CD4-positive, alpha-beta T cell treated with Interferon alpha-2 for 1 hour (primary cell): ENCODE results near the gene AMBN.

Experiments used
- DNase-seq, 2 donors: peaks; one replicate each; pipeline ENCODE4 v3.0.0-alpha.2; 2020 to 2022

AMBN gene

GRCh38 chr4:70591955-70592582 is at the start of gene AMBN:
TSS of gene AMBN (plus strand) at chr4:70592256. CDS start at chr4:70592359, 103 bp downstream.
- DNase-seq = no peak

- no peak for DNase-seq
Observed at GRCh38 chr4:70544279-70544868, 47.7 kb upstream of the AMBN start.

GRCh38 chr4:70556856-70557255 is 35.2 kb upstream of the AMBN start:
- no peak for DNase-seq

DNA sequence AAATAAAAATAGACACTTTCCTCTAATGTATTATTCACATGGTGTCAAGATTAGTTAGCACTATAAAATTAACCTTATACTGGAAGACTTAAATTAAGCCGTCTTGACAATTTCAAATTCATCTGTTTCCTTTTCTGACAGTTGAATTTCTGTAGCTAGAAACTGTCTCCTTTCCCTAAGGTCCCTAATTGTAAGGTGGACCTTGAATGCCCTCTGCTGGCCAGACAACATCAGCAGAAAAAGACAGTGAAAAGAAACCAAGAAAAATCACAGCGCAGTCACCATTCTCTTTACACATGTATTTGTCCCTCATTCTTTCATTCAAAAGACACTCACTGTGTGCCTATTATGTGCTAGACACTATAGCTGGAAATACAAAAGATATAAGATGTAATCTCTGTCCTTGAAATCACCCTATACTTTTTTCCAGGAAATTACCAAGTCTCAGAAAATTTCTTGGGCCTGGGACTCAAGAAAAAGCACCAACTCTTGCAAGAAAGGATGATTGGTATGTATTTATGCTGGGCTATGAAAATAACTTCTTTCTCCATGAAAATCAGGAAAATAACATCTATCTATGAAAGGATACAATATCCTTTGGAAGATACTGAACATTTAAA is 32.7 kb upstream of the AMBN start:
- peak; percentile 4 to 44 for DNase-seq

DNA sequence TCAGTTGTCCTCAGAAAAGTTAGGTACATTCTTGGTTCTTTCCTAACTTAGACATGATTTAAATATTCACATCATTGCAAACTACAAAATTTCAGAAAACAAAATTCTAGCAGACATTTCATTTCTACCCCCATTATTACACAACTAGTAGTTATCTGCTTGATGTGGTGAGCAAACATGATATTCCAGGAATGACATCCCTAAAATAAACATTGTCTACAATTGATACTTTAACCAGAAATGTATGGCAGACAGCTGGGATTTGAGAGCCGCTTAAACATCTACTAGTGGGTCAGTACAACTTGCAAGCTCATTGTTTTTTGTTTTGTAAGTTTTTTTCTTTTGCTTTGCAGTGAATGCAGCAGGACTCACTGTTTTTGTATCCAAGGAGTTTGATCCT is 32.1 kb upstream of the AMBN start:
- DNase-seq = no peak

GRCh38 chr4:70564033-70564432 is 28.0 kb upstream of the AMBN start:
- DNase-seq = no peak

- no peak for DNase-seq
Observed at GRCh38 chr4:70570796-70571195, 21.3 kb upstream of the AMBN start.

DNA sequence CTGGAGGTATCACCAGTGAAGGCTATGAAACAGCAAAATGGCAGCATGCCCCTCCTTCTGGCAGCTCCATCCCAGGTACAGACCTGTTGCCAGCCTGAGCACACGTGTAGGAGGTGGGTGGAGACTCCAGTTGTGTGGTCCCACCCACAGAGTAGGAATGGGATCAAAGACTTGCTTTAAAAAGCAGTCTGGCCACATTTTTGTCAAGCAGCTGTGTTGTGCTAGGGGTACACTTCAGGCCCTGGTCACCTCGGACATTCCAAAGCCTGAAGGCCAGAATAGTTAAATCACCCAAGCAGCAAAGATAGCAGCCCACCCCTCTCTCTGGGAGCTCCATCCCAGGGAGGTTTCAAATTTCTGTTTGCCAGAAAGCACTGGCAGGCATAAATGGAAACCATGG is 20.3 kb upstream of the AMBN start:
- DNase-seq = no peak

GRCh38 chr4:70575964-70576363 is 16.1 kb upstream of the AMBN start:
- DNase-seq = no peak

DNA sequence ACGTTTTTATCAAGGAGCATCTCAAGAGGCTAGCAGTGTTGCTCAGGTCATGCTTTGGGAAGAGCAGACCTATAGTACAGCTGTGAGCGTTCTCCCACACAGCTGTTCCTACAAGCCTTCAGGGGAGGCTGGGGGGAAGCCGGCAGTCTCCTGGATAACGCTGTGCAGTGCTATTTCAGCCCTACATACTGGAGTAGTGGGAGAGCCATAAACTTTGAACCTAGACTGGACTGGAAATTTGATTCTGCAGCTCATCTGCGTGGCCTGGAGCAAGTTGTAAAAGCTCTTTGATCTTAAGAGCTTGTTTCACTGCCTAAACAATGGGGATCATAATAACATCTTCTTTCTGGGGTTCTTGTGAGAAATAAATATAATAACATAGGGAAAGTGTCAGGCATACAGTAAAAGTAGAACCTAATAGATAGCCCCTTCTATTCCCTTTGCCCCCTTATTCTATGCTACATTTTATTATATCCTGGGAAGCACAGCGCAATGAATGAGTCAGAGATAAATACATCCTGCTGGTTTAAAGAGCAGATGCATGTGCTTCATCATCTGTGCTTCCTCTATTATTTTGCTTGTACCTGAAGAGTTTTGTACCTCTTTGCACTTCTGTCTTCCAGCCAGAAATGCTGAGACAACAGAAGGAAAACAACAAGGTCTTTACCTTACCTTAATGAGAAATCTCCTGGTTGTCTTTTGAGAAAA is 14.7 kb upstream of the AMBN start:
- DNase-seq = no peak

DNA sequence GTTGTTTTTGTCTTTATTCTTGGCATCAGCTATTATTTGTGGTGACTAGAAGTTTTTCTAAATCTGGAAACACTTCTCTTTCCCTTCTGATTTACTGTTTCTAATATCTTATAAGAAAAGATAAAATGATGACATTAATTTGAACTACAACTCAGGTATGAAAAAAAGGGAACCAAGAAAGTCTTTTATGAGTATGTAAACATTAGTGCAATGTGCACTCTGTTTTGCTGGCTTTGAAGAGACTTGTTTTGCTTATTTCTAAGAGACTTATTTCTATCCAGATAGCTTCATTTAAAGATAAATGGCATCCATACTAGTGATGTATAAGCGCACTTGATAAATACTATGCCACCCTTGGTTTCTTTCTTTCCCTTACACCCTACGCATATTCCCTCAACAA is 10.1 kb upstream of the AMBN start:
- no peak for DNase-seq

- no peak for DNase-seq
Observed at GRCh38 chr4:70583952-70584834, 7.9 kb upstream of the AMBN start.

GRCh38 chr4:70586841-70587240 is 5.2 kb upstream of the AMBN start:
- no peak for DNase-seq

- no peak for DNase-seq
Observed at GRCh38 chr4:70589785-70590184, 2.3 kb upstream of the AMBN start.

DNA sequence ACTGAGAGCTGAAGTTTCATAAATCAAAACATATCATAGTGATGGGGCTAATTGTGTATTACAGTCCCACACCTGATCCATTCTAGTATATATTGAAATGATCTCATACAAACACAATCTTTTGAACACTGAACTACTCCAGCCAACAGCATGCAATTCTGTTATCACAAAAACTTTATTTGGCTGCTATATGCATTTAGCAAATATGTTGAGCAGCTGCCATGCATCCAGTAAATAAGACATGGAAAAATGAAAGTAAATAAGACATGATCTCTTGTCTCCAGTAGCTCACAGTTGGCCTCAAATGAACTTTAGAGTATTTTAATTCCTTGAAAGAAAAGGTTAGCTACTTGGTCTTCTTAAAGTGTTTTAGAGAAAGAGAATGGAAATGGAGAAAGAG is 2.1 kb downstream of the AMBN start:
- DNase-seq = no peak

GRCh38 chr4:70600305-70600704 is 8.2 kb downstream of the AMBN start:
- no peak for DNase-seq

DNA sequence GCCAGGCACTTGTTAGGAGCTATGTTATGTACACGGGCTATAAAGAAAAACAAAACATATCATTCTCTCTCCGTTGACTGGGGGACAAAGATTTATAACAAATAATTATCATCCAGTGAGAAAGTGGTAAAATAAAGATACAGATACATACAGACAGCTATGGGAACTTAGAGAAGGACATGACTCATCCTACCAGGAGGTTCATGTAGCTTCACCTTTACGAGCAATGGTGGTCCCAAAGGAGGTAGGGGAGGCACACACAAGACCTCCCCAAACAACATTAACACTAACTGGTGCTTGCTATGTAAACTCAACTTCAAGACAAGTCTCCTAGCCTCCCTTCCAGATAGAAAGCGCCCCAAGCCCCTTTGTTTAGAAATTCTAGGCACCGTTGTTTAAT is 8.9 kb downstream of the AMBN start:
- DNase-seq = no peak

GRCh38 chr4:70601422-70602039 is 9.5 kb downstream of the AMBN start:
- peak; percentile 68 to 74 for DNase-seq

DNA sequence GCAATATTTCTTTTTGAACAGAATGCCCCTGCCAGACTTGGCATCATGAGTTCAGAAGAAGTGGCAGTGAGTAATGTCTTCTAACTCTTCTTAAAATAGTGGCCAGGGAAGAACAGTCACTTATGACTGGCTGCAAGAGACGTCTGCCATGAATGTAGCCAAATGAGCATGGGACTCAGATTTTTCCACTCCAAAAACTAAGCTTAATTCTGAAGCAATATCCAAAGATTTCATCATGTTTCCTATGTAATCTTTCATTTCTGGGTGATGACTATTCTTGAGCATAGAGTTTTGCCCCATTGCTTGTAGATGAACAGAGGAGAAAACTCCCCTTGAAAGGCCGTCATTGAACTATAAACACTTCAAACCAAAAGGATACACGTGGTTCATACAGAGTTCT is 11.8 kb downstream of the AMBN start:
- no peak for DNase-seq

DNA sequence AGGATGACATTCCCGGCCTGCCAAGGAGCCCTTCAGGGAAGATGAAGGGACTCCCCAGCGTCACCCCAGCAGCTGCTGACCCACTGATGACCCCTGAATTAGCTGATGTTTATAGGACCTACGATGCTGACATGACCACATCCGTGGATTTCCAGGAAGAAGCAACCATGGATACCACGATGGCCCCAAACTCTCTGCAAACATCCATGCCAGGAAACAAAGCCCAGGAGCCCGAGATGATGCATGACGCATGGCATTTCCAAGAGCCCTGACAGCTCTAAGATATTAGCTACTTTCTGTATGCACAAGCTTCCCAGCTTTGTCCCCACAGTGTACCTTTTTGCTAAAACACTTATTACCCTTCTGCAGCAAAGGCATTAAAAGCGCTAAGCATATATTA is 14.4 kb downstream of the AMBN start:
- no peak for DNase-seq

- DNase-seq = no peak
Observed at GRCh38 chr4:70607334-70607853, 15.3 kb downstream of the AMBN start.

GRCh38 chr4:70608324-70608723 is 16.3 kb downstream of the AMBN start:
- no peak for DNase-seq
